Hematopoietic multipotent progenitor cell treated with erythropoietin and hydrocortisone succinate and interleukin-3 and kit ligand, for 6 days (in vitro differentiated cells): ENCODE measurements around the gene FAM177B.
A peak's percentile ranks its signal among the peaks of the same experiment; 100 is the strongest.

ENCODE experiments used
- DNase-seq: peaks from one replicate; pipeline ENCODE4 v3.0.0-alpha.2; 2015

FAM177B gene

GRCh38 chr1:222788402-222789156 is 51.6 kb downstream of the FAM177B start:
- DNase-seq, result no peak

- no peak for DNase-seq
These were observed 53.1 kb downstream of the FAM177B start for GRCh38 chr1:222790115-222790514.

GRCh38 chr1:222790520-222790919 is 53.5 kb downstream of the FAM177B start:
- no peak for DNase-seq

- no peak for DNase-seq
These were observed 54.2 kb downstream of the FAM177B start for GRCh38 chr1:222791006-222791710.

DNA sequence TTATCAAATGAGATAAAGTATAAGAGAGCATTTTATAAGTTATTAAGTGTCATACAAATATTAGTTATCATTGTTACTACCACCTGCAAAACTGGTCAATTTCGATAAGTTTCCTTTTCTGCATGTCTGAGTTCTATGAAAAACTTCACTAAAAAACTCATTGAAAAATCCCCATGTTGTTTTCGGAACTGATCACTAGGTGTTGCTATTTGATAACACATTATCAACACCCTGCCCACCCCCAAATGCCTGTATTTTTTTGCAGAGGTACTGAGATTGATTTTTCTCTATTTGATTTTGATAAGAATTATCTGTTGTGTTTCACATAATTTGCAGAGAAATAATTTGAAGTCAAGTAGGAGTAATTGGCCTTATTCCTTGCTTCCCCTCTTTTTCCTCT is 55.7 kb downstream of the FAM177B start:
- DNase-seq, result peak; percentile 37

GRCh38 chr1:222794656-222795474 is 57.9 kb downstream of the FAM177B start:
- DNase-seq, result no peak

GRCh38 chr1:222798116-222798515 is 61.1 kb downstream of the FAM177B start:
- DNase-seq, result no peak

DNA sequence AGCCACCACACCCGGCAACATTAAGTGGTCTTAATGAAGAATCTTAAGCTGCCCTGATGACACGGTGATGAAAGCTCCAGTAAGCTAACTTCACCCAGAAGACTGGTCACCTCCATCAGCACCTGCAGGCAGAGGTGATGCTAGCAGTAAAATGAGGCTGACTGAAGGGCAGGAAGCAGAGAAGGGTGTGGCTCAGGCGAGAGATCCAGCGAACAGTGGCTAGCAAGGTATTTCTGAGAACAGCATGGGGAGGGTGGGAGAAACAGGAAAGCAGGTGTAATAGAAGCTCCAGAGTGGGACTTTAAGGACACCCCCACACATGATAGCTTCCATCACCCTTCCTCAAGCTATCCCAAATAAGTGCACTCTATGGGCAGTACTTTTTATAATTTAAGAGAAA is 62.0 kb downstream of the FAM177B start:
- DNase-seq, result no peak
